Measurements from ENCODE around the gene KCNIP4.

DNA sequence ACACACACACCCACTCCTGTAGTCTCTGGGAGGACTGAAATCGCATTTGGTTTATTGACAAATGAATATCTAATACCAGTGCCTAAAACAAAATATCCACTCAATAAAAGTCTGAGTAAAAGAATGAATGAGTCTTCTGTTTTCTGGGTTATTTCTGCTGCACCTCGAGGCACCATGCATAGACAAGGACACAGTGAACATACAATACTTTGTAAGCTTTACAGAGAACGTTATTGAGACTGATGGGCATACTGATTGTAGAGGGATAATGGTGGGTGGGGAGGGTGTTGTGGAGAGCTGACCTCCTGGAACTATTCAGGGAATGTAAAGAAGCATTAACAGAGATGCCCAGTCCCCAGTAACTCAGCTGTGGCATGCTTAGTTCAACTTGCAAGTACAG, 14.1 kb upstream of the KCNIP4 start:
- TF ChIP-seq YY1 (IDR thresholded peaks at IDR 0.05; ENCODE audit: insufficient read depth, insufficient read length) (no peak), ZNF274 (IDR thresholded peaks at IDR 0.05; ENCODE audit: low read depth, low read length) (no peak), SUZ12 (IDR thresholded peaks at IDR 0.05; ENCODE audit: extremely low read depth, insufficient read depth, insufficient read length) (no peak)
